Caco-2 (cell line): Measurements from ENCODE around the gene SMIM3. TPM values are rescaled to one million over a fixed set of nuclear protein-coding genes. Genes with fewer than 3 reads are reported as not detected.

Experiments used
- BruUV-seq: library from RNA; stranded (reverse); fragments of 400-500 nt; replicated peaks from 2 replicates; lab custom pipeline; 2021; lab: Mats Ljungman, UMichigan
- CTCF ChIA-PET: fragments of 300-600 bp; sonication (Branson Sonifier 250); formaldehyde crosslinking; loops from one replicate; lab custom pipeline; 2022; ENCODE audit warnings: antibody characterized with exemption; lab: Charles Lee
- POLR2A ChIA-PET: fragments of 300-600 bp; sonication (Branson Sonifier 250); formaldehyde crosslinking; loops from one replicate; lab custom pipeline; 2022; ENCODE audit warnings: antibody characterized with exemption; lab: Charles Lee
- DNase-seq, 2 experiments: peaks; one replicate each; pipeline versions ENCODE4 v3.0.0 to v3.0.0-alpha.2; 2020 to 2022
- H3K27me3 ChIP-seq: replicated peaks from 2 replicates; pipeline ENCODE4 v1.6.0; 2011; ENCODE audit warnings: low read length; ENCODE audit not compliant: control insufficient read depth, insufficient read depth
- H3K36me3 ChIP-seq: 2 replicates; pipeline ENCODE4 v1.5.1; 2011; ENCODE audit warnings: low read length; ENCODE audit not compliant: control insufficient read depth, insufficient read depth
- H3K4me1 ChIP-seq: fragments of 250-450 bp; sonication (Bioruptor Pico); 2 replicates; pipeline ENCODE4 v1.5.1; 2020; ENCODE audit warnings: mild to moderate bottlenecking
- H3K4me3 ChIP-seq: 2 replicates; pipeline ENCODE4 v1.5.1; 2011; ENCODE audit warnings: low read depth, mild to moderate bottlenecking, control low read depth, low read length
- H3K9me3 ChIP-seq: fragments of 250-450 bp; sonication (Bioruptor Pico); 2 replicates; pipeline ENCODE4 v1.5.1; 2020; ENCODE audit warnings: mild to moderate bottlenecking, moderate library complexity
- H3K27ac Mint-ChIP-seq: one replicate; pipeline ENCODE4 v1.8.0; 2022; ENCODE audit warnings: mixed read lengths; ENCODE audit not compliant: unreplicated experiment
- H3K27me3 Mint-ChIP-seq: one replicate; pipeline ENCODE4 v1.8.0; 2022; ENCODE audit warnings: mixed read lengths; ENCODE audit not compliant: insufficient read depth, unreplicated experiment
- H3K36me3 Mint-ChIP-seq: one replicate; pipeline ENCODE4 v1.8.0; 2022; ENCODE audit warnings: mild to moderate bottlenecking, mixed read lengths; ENCODE audit not compliant: insufficient read depth, unreplicated experiment
- H3K4me1 Mint-ChIP-seq: one replicate; pipeline ENCODE4 v1.8.0; 2022; ENCODE audit warnings: low read depth, mixed read lengths; ENCODE audit not compliant: unreplicated experiment
- H3K4me3 Mint-ChIP-seq: one replicate; pipeline ENCODE4 v1.8.0; 2022; ENCODE audit warnings: mild to moderate bottlenecking, moderate library complexity, mixed read lengths; ENCODE audit not compliant: unreplicated experiment
- H3K9me3 Mint-ChIP-seq: one replicate; pipeline ENCODE4 v1.8.0; 2022; ENCODE audit warnings: mixed read lengths; ENCODE audit not compliant: unreplicated experiment
- CTCF ChIP-seq, 2 experiments: fragments of 200-600 bp in 1 of 2; IDR thresholded peaks; 1 replicate in 1 of 2; 2 replicates in 1 of 2; pipeline versions ENCODE4 v1.5.1 to v1.8.0; 2011 to 2022; ENCODE audit warnings: antibody characterized with exemption in 1 of 2, control low read depth in 1 of 2, inconsistent platforms in 1 of 2, low read depth in 1 of 2, low read length in 1 of 2, mild to moderate bottlenecking in 1 of 2, moderate library complexity in 1 of 2; ENCODE audit not compliant: insufficient read depth in 1 of 2, severe bottlenecking in 1 of 2, unreplicated experiment in 1 of 2
- intact Hi-C: fragments of 100-400 bp; cut with micrococcal nuclease; formaldehyde crosslinking; loops from one replicate; pipeline ENCODE4 v1.10.0; 2022; ENCODE audit not compliant: unreplicated experiment
- total RNA-seq: library from RNA; stranded (reverse); gene quantifications from 2 replicates; pipeline ENCODE4 v1.2.3, GENCODE V29; 2022

The SMIM3 gene
- total RNA-seq, 1 experiment from 2014 or later, result 19.4 TPM

- Mint-ChIP-seq H3K27me3 (no peaks in the 10 kb centered on the region), H3K4me1 (peaks cover 32% of the 10 kb centered on the region), H3K27ac (peak overlapping the region; percentile 61), H3K36me3 (peaks cover 14% of the 10 kb centered on the region), H3K4me3 (peak overlapping the region; percentile 40), H3K9me3 (peaks cover 10% of the 10 kb centered on the region)
- POLR2A ChIA-PET, result interaction anchor here (1.2 to 1.8 kb wide), 2 partner anchors 24 to 82 kb away, joined by 6 to 26 read pairs; partner anchors contain the start of genes DCTN4 and RBM22
- no TSS peak for BruUV-seq
- DNase-seq, result no peak
- CTCF ChIA-PET, result interaction anchor here (0.8 to 1.4 kb wide), 4 partner anchors 19 to 127 kb away, joined by 3 to 9 read pairs (median 4); partner anchors contain the start of genes DCTN4 and IRGM
- Histone ChIP-seq H3K27me3 (no peaks in the 10 kb centered on the region), H3K4me1 (peaks cover 40% of the 10 kb centered on the region), H3K9me3 (no peaks in the 10 kb centered on the region), H3K36me3 (no peaks in the 10 kb centered on the region), H3K4me3 (no peak overlapping the region)
- TF ChIP-seq CTCF (IDR thresholded peaks at IDR 0.05; ENCODE audit: insufficient read depth in 1 of 2, low read depth in 1 of 2, low read length in 1 of 2, severe bottlenecking in 1 of 2, unreplicated experiment in 1 of 2), result no peak
- intact Hi-C loops, result loop anchor here (1.0 kb wide), 2 partner anchors 18 to 82 kb away; partner anchors contain the start of gene RBM22
Observed at GRCh38 chr5:150782850-150783249, 4.3 kb downstream of the SMIM3 start.

- peaks cover 32% of the 10 kb centered on the region for H3K4me1 Mint-ChIP-seq
- H3K36me3 ChIP-seq, result no peaks in the 10 kb centered on the region
- H3K4me1 ChIP-seq, result peaks cover 38% of the 10 kb centered on the region
- CTCF ChIA-PET, result interaction anchor here (0.8 to 1.4 kb wide), 5 partner anchors 18 to 128 kb away, joined by 3 to 9 read pairs (median 5); partner anchors contain the start of genes DCTN4 and IRGM
- H3K27me3 Mint-ChIP-seq, result no peaks in the 10 kb centered on the region
- H3K4me3 Mint-ChIP-seq, result peak overlapping the region; percentile 40
- H3K4me3 ChIP-seq, result no peak overlapping the region
- peak; percentile 77 to 88 for DNase-seq
- H3K27me3 ChIP-seq, result no peaks in the 10 kb centered on the region
- BruUV-seq, result no TSS peak
- POLR2A ChIA-PET, result interaction anchor here (1.2 to 1.8 kb wide), 2 partner anchors 25 to 83 kb away, joined by 6 to 26 read pairs; partner anchors contain the start of genes DCTN4 and RBM22
- H3K9me3 ChIP-seq, result no peaks in the 10 kb centered on the region
- H3K9me3 Mint-ChIP-seq, result peaks cover 10% of the 10 kb centered on the region
- peak overlapping the region; percentile 61 for H3K27ac Mint-ChIP-seq
- H3K36me3 Mint-ChIP-seq, result peaks cover 14% of the 10 kb centered on the region
- intact Hi-C loops, result loop anchor here (1.0 kb wide), 2 partner anchors 18 to 82 kb away; partner anchors contain the start of gene RBM22
- no peak for TF ChIP-seq CTCF (IDR thresholded peaks at IDR 0.05; ENCODE audit: insufficient read depth in 1 of 2, low read depth in 1 of 2, low read length in 1 of 2, severe bottlenecking in 1 of 2, unreplicated experiment in 1 of 2)
Observed at GRCh38 chr5:150783422-150783928, 4.9 kb downstream of the SMIM3 start.

GRCh38 chr5:150785950-150786349 lies 7.4 kb downstream of the SMIM3 start:
- no peak for TF ChIP-seq CTCF (IDR thresholded peaks at IDR 0.05; ENCODE audit: insufficient read depth in 1 of 2, low read depth in 1 of 2, low read length in 1 of 2, severe bottlenecking in 1 of 2, unreplicated experiment in 1 of 2)
- DNase-seq, result no peak
- Mint-ChIP-seq H3K27ac (no peak overlapping the region), H3K4me3 (no peak overlapping the region), H3K4me1 (peaks cover 26% of the 10 kb centered on the region), H3K36me3 (peaks cover 9% of the 10 kb centered on the region), H3K27me3 (no peaks in the 10 kb centered on the region), H3K9me3 (peaks cover 10% of the 10 kb centered on the region)
- peaks cover 35% of the 10 kb centered on the region for H3K4me1 ChIP-seq
- BruUV-seq, result no TSS peak
- no peaks in the 10 kb centered on the region for H3K27me3 ChIP-seq
- H3K9me3 ChIP-seq, result no peaks in the 10 kb centered on the region
- no peak overlapping the region for H3K4me3 ChIP-seq
- H3K36me3 ChIP-seq, result no peaks in the 10 kb centered on the region
- CTCF ChIA-PET, result interaction anchor here (0.7 kb wide), 1 partner anchor 323 kb away, joined by 3 read pairs; no protein-coding TSS in a partner anchor
- POLR2A ChIA-PET, result no interaction called here
- intact Hi-C loops, result no loop called here
